Stimulated activated naive CD4-positive, alpha-beta T cell (primary cell): ENCODE measurements around the gene MEGF11.

Experiments
- DNase-seq, 6 experiments: peaks; one replicate each; lab custom pipeline; 2025; lab: John Stamatoyannopoulos, UW

MEGF11 gene

GRCh38 chr15:66092053-66093016 is 161.2 kb downstream of the MEGF11 start:
- DNase-seq: no peak

- no peak for DNase-seq
Measured at GRCh38 chr15:66089509-66089908, 164.0 kb downstream of the MEGF11 start.

- no peak for DNase-seq
Measured at GRCh38 chr15:66089049-66089448, 164.5 kb downstream of the MEGF11 start.

GRCh38 chr15:66085128-66085527 is 168.4 kb downstream of the MEGF11 start:
- DNase-seq: no peak

- no peak for DNase-seq
Measured at GRCh38 chr15:66084704-66085103, 168.8 kb downstream of the MEGF11 start.

GRCh38 chr15:66080717-66081398 is 172.7 kb downstream of the MEGF11 start:
- DNase-seq: no peak

GRCh38 chr15:66078929-66079275 is 174.6 kb downstream of the MEGF11 start:
- DNase-seq: no peak

GRCh38 chr15:66078196-66078928 is 175.2 kb downstream of the MEGF11 start:
- DNase-seq: no peak

- DNase-seq: no peak
Measured at GRCh38 chr15:66077320-66077663, 176.3 kb downstream of the MEGF11 start.

GRCh38 chr15:66076591-66077319 is 176.8 kb downstream of the MEGF11 start:
- no peak for DNase-seq

- no peak for DNase-seq
Measured at GRCh38 chr15:66075947-66076346, 177.6 kb downstream of the MEGF11 start.

GRCh38 chr15:66072616-66073361 is 180.8 kb downstream of the MEGF11 start:
- DNase-seq: no peak

GRCh38 chr15:66071921-66072295 is 181.6 kb downstream of the MEGF11 start:
- DNase-seq: no peak

GRCh38 chr15:66071160-66071920 is 182.2 kb downstream of the MEGF11 start:
- DNase-seq: no peak

GRCh38 chr15:66070220-66070934 is 183.2 kb downstream of the MEGF11 start:
- no peak for DNase-seq

GRCh38 chr15:66069751-66070150 is 183.8 kb downstream of the MEGF11 start:
- no peak for DNase-seq

- DNase-seq: no peak
Measured at GRCh38 chr15:66068801-66069200, 184.7 kb downstream of the MEGF11 start.

- no peak for DNase-seq
Measured at GRCh38 chr15:66067687-66068086, 185.9 kb downstream of the MEGF11 start.

GRCh38 chr15:66066481-66066880 is 187.1 kb downstream of the MEGF11 start:
- no peak for DNase-seq

- DNase-seq: no peak
Measured at GRCh38 chr15:66066005-66066404, 187.5 kb downstream of the MEGF11 start.
